ENCODE data around the gene TOPBP1. TPM values are rescaled to one million over a fixed set of nuclear protein-coding genes. Genes with fewer than 3 reads are reported as not detected.

Gene TOPBP1
- total and polyA plus RNA-seq, 2 experiments from 2014 or later, result 15.8 to 42.2 TPM

DNA sequence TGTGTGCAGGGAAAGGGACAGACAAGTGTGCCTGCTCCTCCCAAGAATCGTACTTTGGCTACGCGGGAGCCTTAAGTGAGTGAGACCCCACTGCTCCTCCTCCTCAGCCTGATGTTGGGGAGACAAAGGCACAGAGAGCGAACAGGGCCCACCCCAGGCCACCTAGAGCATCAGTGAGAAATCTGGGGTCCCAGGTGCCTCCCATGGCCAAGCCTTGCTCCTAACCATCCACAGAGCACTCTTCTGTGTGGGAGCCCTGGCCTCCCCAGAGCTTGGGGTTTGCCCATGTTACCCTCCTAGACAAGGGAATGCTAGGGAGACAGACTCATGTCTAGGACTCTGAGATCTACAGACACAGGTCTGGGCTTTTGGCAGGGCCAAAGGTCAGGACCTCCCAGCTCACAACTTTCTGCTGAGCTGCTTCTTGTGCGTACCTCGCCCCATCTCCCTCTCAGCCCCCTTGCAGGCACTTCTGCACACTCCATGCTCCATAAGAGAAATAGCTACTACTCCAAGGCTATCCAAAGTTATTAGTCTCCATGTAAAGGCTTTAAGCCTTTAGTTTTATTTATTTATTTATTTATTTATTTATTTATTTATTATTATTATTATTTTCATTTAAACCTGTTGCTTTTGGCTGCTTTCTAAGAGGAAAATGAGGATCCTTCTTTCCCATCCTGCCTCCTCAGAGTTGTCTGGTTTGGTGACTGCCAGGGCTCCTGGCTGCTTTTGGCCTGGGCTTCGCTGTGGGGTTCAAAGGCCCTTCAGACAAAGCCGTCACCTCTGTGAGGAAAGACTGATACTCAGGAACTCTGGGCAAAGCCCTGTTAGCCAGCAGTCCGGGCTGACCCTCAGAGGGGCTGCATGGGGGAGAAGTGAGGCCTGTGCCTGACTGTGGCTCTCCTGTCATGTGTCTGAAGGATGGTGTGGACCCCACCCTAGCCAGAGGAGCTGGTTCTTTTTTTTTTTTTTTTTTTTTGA is 32.8 kb upstream of the TOPBP1 start:
- Mint-ChIP-seq H3K36me3 (ENCODE audit: low read depth) (no peaks in the 10 kb centered on the region), H3K27ac (no peak overlapping the region), H3K4me1 (no peaks in the 10 kb centered on the region), H3K4me3 (no peak overlapping the region), H3K9me3 (peaks cover 8% of the 10 kb centered on the region; the same call in 2 of the 3 replicates), H3K27me3 (ENCODE audit: insufficient read depth, low read depth, poor library complexity) (peaks cover 6% of the 10 kb centered on the region)
- Histone ChIP-seq H3K27me3 (ENCODE audit: insufficient read depth) (no peaks in the 10 kb centered on the region), H3K9me2 (ENCODE audit: insufficient read depth) (peaks cover 3% of the 10 kb centered on the region; the same call in 1 of the 2 replicates), H4K20me1 (replicated peaks; ENCODE audit: insufficient read depth) (no peaks in the 10 kb centered on the region), H3K36me3 (ENCODE audit: insufficient read depth) (no peaks in the 10 kb centered on the region), H3K4me3 (no peak overlapping the region), H3K79me2 (replicated peaks; ENCODE audit: insufficient read depth) (no peaks in the 10 kb centered on the region), H3F3A (replicated peaks; ENCODE audit: low read depth) (no peaks in the 10 kb centered on the region), H2AFZ (no peak overlapping the region), H3K4me1 (ENCODE audit: insufficient read depth) (no peaks in the 10 kb centered on the region), H3K4me2 (no peak overlapping the region), H3K27ac (ENCODE audit: low read depth) (no peak overlapping the region)
- DNase-seq (ENCODE audit: low spot score) (no peak), ATAC-seq (no peak)
- TF ChIP-seq POLR2AphosphoS5 (IDR thresholded peaks at IDR 0.05; ENCODE audit: low read depth), result no peak
- TF ChIP-seq NANOG (IDR thresholded peaks at IDR 0.05; ENCODE audit: borderline replicate concordance), result no peak
- no peak for TF ChIP-seq STAT1 (IDR thresholded peaks at IDR 0.05; ENCODE audit: unreplicated experiment)
- no peak for TF ChIP-seq ZNF331 (CRISPR knock-in tag; IDR thresholded peaks at IDR 0.05; ENCODE audit: low read depth)
- no peak for TF ChIP-seq EZH2phosphoT487 (IDR thresholded peaks at IDR 0.05; ENCODE audit: unreplicated experiment)
- no peak for TF ChIP-seq ZNF114 (CRISPR knock-in tag; IDR thresholded peaks at IDR 0.05)
- no peak for TF ChIP-seq JUNB (IDR thresholded peaks at IDR 0.05; ENCODE audit: unreplicated experiment)
- TF ChIP-seq, protein P1, sequence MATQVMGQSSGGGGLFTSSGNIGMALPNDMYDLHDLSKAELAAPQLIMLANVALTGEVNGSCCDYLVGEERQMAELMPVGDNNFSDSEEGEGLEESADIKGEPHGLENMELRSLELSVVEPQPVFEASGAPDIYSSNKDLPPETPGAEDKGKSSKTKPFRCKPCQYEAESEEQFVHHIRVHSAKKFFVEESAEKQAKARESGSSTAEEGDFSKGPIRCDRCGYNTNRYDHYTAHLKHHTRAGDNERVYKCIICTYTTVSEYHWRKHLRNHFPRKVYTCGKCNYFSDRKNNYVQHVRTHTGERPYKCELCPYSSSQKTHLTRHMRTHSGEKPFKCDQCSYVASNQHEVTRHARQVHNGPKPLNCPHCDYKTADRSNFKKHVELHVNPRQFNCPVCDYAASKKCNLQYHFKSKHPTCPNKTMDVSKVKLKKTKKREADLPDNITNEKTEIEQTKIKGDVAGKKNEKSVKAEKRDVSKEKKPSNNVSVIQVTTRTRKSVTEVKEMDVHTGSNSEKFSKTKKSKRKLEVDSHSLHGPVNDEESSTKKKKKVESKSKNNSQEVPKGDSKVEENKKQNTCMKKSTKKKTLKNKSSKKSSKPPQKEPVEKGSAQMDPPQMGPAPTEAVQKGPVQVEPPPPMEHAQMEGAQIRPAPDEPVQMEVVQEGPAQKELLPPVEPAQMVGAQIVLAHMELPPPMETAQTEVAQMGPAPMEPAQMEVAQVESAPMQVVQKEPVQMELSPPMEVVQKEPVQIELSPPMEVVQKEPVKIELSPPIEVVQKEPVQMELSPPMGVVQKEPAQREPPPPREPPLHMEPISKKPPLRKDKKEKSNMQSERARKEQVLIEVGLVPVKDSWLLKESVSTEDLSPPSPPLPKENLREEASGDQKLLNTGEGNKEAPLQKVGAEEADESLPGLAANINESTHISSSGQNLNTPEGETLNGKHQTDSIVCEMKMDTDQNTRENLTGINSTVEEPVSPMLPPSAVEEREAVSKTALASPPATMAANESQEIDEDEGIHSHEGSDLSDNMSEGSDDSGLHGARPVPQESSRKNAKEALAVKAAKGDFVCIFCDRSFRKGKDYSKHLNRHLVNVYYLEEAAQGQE (IDR thresholded peaks at IDR 0.05; ENCODE audit: unreplicated experiment), result no peak
- TF ChIP-seq EZH2 (IDR thresholded peaks at IDR 0.05; ENCODE audit: low read depth, unreplicated experiment), result no peak
- TF ChIP-seq, protein P2, sequence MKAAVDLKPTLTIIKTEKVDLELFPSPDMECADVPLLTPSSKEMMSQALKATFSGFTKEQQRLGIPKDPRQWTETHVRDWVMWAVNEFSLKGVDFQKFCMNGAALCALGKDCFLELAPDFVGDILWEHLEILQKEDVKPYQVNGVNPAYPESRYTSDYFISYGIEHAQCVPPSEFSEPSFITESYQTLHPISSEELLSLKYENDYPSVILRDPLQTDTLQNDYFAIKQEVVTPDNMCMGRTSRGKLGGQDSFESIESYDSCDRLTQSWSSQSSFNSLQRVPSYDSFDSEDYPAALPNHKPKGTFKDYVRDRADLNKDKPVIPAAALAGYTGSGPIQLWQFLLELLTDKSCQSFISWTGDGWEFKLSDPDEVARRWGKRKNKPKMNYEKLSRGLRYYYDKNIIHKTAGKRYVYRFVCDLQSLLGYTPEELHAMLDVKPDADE (IDR thresholded peaks at IDR 0.05), result no peak
- TF ChIP-seq, protein P3, sequence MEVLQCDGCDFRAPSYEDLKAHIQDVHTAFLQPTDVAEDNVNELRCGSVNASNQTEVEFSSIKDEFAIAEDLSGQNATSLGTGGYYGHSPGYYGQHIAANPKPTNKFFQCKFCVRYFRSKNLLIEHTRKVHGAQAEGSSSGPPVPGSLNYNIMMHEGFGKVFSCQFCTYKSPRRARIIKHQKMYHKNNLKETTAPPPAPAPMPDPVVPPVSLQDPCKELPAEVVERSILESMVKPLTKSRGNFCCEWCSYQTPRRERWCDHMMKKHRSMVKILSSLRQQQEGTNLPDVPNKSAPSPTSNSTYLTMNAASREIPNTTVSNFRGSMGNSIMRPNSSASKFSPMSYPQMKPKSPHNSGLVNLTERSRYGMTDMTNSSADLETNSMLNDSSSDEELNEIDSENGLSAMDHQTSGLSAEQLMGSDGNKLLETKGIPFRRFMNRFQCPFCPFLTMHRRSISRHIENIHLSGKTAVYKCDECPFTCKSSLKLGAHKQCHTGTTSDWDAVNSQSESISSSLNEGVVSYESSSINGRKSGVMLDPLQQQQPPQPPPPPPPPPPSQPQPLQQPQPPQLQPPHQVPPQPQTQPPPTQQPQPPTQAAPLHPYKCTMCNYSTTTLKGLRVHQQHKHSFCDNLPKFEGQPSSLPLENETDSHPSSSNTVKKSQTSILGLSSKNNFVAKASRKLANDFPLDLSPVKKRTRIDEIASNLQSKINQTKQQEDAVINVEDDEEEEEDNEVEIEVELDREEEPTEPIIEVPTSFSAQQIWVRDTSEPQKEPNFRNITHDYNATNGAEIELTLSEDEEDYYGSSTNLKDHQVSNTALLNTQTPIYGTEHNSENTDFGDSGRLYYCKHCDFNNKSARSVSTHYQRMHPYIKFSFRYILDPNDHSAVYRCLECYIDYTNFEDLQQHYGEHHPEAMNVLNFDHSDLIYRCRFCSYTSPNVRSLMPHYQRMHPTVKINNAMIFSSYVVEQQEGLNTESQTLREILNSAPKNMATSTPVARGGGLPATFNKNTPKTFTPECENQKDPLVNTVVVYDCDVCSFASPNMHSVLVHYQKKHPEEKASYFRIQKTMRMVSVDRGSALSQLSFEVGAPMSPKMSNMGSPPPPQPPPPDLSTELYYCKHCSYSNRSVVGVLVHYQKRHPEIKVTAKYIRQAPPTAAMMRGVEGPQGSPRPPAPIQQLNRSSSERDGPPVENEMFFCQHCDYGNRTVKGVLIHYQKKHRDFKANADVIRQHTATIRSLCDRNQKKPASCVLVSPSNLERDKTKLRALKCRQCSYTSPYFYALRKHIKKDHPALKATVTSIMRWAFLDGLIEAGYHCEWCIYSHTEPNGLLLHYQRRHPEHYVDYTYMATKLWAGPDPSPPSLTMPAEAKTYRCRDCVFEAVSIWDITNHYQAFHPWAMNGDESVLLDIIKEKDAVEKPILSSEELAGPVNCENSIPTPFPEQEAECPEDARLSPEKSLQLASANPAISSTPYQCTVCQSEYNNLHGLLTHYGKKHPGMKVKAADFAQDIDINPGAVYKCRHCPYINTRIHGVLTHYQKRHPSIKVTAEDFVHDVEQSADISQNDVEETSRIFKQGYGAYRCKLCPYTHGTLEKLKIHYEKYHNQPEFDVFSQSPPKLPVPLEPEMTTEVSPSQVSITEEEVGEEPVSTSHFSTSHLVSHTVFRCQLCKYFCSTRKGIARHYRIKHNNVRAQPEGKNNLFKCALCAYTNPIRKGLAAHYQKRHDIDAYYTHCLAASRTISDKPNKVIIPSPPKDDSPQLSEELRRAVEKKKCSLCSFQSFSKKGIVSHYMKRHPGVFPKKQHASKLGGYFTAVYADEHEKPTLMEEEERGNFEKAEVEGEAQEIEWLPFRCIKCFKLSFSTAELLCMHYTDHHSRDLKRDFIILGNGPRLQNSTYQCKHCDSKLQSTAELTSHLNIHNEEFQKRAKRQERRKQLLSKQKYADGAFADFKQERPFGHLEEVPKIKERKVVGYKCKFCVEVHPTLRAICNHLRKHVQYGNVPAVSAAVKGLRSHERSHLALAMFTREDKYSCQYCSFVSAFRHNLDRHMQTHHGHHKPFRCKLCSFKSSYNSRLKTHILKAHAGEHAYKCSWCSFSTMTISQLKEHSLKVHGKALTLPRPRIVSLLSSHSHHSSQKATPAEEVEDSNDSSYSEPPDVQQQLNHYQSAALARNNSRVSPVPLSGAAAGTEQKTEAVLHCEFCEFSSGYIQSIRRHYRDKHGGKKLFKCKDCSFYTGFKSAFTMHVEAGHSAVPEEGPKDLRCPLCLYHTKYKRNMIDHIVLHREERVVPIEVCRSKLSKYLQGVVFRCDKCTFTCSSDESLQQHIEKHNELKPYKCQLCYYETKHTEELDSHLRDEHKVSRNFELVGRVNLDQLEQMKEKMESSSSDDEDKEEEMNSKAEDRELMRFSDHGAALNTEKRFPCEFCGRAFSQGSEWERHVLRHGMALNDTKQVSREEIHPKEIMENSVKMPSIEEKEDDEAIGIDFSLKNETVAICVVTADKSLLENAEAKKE (CRISPR knock-in tag; IDR thresholded peaks at IDR 0.05), result no peak
- TF ChIP-seq, protein P4, sequence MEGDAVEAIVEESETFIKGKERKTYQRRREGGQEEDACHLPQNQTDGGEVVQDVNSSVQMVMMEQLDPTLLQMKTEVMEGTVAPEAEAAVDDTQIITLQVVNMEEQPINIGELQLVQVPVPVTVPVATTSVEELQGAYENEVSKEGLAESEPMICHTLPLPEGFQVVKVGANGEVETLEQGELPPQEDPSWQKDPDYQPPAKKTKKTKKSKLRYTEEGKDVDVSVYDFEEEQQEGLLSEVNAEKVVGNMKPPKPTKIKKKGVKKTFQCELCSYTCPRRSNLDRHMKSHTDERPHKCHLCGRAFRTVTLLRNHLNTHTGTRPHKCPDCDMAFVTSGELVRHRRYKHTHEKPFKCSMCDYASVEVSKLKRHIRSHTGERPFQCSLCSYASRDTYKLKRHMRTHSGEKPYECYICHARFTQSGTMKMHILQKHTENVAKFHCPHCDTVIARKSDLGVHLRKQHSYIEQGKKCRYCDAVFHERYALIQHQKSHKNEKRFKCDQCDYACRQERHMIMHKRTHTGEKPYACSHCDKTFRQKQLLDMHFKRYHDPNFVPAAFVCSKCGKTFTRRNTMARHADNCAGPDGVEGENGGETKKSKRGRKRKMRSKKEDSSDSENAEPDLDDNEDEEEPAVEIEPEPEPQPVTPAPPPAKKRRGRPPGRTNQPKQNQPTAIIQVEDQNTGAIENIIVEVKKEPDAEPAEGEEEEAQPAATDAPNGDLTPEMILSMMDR (conservative IDR thresholded peaks at IDR 0.05; ENCODE audit: low read depth in 2 of 2), result no peak
